ENCODE results near the gene THSD7B. TPM values are rescaled to one million over a fixed set of nuclear protein-coding genes. Genes with fewer than 3 reads are reported as not detected.
A peak's percentile ranks its signal among the peaks of the same experiment; 100 is the strongest.

The THSD7B gene
- total RNA-seq, 1 donor from 2014 or later = 10.5 TPM

DNA sequence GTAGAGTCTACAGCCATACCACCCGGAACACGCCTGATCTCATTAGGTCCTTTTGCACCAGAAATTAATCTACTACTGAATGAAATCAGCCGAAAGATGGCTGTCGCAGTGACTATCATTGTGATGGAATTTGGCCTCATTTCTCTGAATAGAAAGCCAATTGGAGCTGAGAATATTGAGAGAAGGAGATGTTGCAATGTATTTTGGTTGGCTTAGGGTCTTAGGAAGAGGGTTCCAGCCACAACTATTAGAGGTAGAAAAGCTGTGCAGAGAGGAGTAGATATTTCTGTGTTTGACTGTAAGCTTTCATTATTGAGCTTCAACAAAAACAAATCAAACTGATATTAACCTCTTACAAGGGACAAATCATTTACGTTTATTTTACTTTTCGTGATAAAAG is 98.1 kb downstream of the THSD7B start:
- Mint-ChIP-seq H3K27me3 (ENCODE audit: unreplicated experiment) (peaks cover 2% of the 10 kb centered on the region), H3K27ac (ENCODE audit: unreplicated experiment) (no peak overlapping the region), H3K9me3 (ENCODE audit: unreplicated experiment) (no peaks in the 10 kb centered on the region), H3K4me3 (ENCODE audit: unreplicated experiment) (no peak overlapping the region), H3K4me1 (ENCODE audit: unreplicated experiment) (peaks cover 2% of the 10 kb centered on the region), H3K36me3 (ENCODE audit: low read depth, unreplicated experiment) (no peaks in the 10 kb centered on the region)
- no peak for DNase-seq (ENCODE audit: low spot score)
- TF ChIP-seq, protein P1, sequence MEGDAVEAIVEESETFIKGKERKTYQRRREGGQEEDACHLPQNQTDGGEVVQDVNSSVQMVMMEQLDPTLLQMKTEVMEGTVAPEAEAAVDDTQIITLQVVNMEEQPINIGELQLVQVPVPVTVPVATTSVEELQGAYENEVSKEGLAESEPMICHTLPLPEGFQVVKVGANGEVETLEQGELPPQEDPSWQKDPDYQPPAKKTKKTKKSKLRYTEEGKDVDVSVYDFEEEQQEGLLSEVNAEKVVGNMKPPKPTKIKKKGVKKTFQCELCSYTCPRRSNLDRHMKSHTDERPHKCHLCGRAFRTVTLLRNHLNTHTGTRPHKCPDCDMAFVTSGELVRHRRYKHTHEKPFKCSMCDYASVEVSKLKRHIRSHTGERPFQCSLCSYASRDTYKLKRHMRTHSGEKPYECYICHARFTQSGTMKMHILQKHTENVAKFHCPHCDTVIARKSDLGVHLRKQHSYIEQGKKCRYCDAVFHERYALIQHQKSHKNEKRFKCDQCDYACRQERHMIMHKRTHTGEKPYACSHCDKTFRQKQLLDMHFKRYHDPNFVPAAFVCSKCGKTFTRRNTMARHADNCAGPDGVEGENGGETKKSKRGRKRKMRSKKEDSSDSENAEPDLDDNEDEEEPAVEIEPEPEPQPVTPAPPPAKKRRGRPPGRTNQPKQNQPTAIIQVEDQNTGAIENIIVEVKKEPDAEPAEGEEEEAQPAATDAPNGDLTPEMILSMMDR (IDR thresholded peaks at IDR 0.05; ENCODE audit: unreplicated experiment) = no peak

DNA sequence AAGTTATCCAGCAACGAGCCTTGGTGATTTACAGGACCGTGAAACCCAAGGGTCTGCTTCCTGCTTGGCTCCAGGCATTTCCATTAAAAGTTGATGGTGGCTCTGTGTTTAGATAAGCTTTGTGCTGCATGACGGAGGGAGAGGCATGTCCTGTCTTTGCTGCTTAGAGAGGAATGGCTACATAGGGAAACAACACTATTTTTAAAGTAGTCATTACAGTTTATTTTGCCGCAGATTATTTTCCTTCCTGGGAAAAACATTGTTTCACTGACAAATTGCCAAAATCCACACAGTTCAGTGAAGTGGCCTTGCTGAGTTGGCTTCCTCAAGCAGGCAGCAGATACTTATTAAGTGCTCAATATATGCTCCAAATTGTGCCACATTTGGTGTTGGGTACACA is 98.5 kb downstream of the THSD7B start:
- Mint-ChIP-seq H3K9me3 (ENCODE audit: unreplicated experiment) (no peaks in the 10 kb centered on the region), H3K4me1 (ENCODE audit: unreplicated experiment) (peaks cover 2% of the 10 kb centered on the region), H3K36me3 (ENCODE audit: low read depth, unreplicated experiment) (no peaks in the 10 kb centered on the region), H3K27ac (ENCODE audit: unreplicated experiment) (no peak overlapping the region), H3K4me3 (ENCODE audit: unreplicated experiment) (no peak overlapping the region), H3K27me3 (ENCODE audit: unreplicated experiment) (peaks cover 2% of the 10 kb centered on the region)
- TF ChIP-seq, protein P1 (IDR thresholded peaks at IDR 0.05; ENCODE audit: unreplicated experiment) = no peak
- no peak for DNase-seq (ENCODE audit: low spot score)

DNA sequence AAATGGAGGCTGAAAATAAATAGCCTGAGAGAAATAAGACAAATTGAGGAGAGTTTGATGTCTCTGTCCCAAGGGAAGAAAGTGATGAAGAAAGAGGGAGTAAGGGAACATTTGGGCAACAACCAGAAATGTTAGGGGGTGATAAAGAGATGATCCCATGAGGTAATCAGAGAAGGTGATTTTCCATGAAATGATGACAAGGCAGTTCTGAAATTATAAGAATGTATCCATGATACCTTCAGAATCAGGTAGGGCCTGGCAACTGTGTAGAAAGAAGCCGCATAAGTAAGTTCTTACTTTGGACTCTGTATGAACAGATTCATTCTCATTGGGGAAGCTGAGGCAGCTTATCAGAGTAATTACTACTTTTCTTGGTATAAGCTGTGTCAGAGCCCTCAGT is 106.1 kb downstream of the THSD7B start:
- DNase-seq (ENCODE audit: low spot score) = no peak
- H3K4me1 Mint-ChIP-seq (ENCODE audit: unreplicated experiment) = peaks cover 14% of the 10 kb centered on the region
- H3K27me3 Mint-ChIP-seq (ENCODE audit: unreplicated experiment) = no peaks in the 10 kb centered on the region
- no peak overlapping the region for H3K4me3 Mint-ChIP-seq (ENCODE audit: unreplicated experiment)
- H3K9me3 Mint-ChIP-seq (ENCODE audit: unreplicated experiment) = no peaks in the 10 kb centered on the region
- TF ChIP-seq, protein P1 (IDR thresholded peaks at IDR 0.05; ENCODE audit: unreplicated experiment) = no peak
- H3K27ac Mint-ChIP-seq (ENCODE audit: unreplicated experiment) = no peak overlapping the region
- H3K36me3 Mint-ChIP-seq (ENCODE audit: low read depth, unreplicated experiment) = no peaks in the 10 kb centered on the region

DNA sequence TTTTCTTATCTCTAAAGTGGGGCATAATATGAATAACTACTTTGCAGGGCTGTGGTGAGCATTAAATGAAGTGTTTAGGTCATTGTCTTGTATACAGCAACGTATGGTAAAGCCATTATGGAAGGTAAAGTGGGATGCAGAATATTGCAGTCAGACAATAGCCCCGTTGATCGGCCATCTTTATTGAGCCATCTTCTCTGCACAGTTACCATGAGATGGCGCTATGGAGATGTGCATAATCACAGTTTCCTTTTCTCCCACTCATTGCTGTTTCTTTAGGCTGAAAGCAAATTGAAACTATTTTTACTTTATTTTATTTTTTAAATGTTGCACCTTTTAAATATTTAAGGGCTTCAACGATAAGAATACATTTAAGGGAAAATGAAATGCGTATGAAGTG is 108.9 kb downstream of the THSD7B start:
- Mint-ChIP-seq H3K9me3 (ENCODE audit: unreplicated experiment) (no peaks in the 10 kb centered on the region), H3K36me3 (ENCODE audit: low read depth, unreplicated experiment) (no peaks in the 10 kb centered on the region), H3K4me1 (ENCODE audit: unreplicated experiment) (peaks cover 14% of the 10 kb centered on the region), H3K27me3 (ENCODE audit: unreplicated experiment) (no peaks in the 10 kb centered on the region), H3K27ac (ENCODE audit: unreplicated experiment) (no peak overlapping the region), H3K4me3 (ENCODE audit: unreplicated experiment) (no peak overlapping the region)
- peak; percentile 24 for DNase-seq (ENCODE audit: low spot score)
- TF ChIP-seq, protein P1 (IDR thresholded peaks at IDR 0.05; ENCODE audit: unreplicated experiment) = peak; percentile 63

DNA sequence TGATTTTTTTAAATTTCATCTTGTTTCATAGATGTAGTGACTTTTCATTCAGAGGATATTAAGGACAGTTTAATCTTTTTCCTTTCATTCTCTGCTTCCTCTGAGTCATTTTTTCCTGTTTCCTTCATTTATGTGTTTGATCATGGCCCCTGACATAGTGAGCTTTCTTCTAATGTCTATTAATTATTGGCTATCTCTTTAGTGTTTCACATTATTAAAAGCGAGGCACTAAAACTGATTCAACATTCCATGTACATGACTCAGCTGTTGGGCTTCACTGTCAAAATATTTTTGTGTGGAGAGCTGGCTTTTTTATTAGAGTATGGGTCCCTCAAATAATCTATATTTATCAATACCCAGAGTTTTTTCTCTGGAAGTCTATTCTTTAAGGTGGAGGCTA is 125.8 kb downstream of the THSD7B start:
- H3K4me1 Mint-ChIP-seq (ENCODE audit: unreplicated experiment) = peaks cover 3% of the 10 kb centered on the region
- no peaks in the 10 kb centered on the region for H3K9me3 Mint-ChIP-seq (ENCODE audit: unreplicated experiment)
- H3K27ac Mint-ChIP-seq (ENCODE audit: unreplicated experiment) = no peak overlapping the region
- H3K4me3 Mint-ChIP-seq (ENCODE audit: unreplicated experiment) = no peak overlapping the region
- no peak for DNase-seq (ENCODE audit: low spot score)
- H3K36me3 Mint-ChIP-seq (ENCODE audit: low read depth, unreplicated experiment) = no peaks in the 10 kb centered on the region
- TF ChIP-seq, protein P1 (IDR thresholded peaks at IDR 0.05; ENCODE audit: unreplicated experiment) = no peak
- H3K27me3 Mint-ChIP-seq (ENCODE audit: unreplicated experiment) = no peaks in the 10 kb centered on the region

Data from endothelial cell (in vitro differentiated cells).